ENCODE results near the gene TACC2. TPM values are rescaled to one million over a fixed set of nuclear protein-coding genes. Genes with fewer than 3 reads are reported as not detected.

TACC2 gene
- polyA plus RNA-seq, 1 donor from 2014 or later: not detected

DNA sequence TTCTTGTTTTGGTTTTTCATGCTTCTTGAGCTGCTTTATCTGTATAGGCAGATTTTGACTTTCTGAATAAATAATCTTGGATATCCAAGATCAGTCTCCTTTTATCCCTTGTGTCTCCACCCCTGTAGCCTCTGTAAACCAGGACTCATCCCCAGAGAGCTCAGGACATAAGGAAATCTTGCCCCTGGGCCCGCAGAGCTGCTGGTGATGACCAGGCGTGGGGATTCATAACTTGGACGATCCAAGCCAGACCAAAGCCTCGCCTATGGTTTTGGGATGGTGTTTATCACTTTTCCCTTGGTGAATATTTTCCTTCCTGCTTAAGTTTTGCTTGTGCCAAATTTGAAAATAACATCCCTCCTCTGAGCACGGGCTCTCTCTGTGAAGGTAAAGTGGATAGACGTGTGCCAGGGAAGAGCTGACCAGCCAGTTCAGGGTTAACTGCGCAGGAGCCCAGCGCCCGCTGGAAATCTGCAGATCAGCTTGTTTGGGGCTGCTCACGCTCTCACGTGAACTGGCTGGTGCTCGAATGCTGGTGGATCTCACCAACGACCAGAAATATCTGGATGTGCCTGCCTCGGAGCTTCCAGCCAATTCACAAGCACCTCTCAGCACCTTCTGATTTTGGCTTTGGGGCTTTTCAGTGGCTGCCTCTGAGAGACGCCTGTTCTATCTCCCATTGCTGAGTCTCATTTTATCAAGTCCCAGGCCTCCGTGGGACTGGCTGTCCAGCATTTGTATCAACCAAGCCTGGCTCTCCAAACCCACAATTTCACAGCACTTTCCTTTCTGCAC is 150.1 kb downstream of the TACC2 start:
- H3K4me1 Mint-ChIP-seq: peaks cover 0 to 2% (median 0%) of the 10 kb centered on the region in 3 donors
- H3K4me3 Mint-ChIP-seq: no peak overlapping the region

DNA sequence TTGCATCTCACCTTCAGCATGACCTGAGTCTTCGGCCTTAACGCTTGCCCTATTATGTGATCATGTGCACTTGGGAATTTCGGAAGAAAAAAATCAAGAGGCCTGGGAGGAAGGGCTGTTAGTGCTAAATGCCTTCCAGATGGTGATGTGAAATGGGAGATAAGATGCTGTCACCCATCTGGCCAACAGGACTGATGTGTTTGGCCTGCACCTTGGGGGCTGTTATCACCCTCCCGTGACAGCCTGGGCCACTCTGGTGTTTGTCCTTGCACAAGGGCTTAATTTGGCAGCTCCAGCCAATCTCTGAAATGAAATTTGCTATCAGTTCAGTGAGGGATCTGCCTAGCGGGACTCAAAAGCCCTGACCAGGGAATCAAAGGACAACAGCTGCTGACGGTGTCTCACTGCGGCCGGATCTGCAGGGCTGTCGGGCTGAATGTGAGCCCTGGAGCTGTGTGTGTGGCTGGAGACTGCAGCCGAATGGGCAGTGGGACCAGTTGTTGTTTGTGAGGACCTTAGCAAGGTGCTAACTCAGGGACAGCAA is 150.7 kb downstream of the TACC2 start:
- Mint-ChIP-seq H3K4me3 (no peak overlapping the region), H3K4me1 (peaks cover 0 to 2% (median 0%) of the 10 kb centered on the region in 3 donors), H3K27me3 (peaks cover 7% of the 10 kb centered on the region), H3K9me3 (no peaks in the 10 kb centered on the region), H3K36me3 (no peaks in the 10 kb centered on the region), H3K27ac (no peak overlapping the region)

More for the DNA sequence above, 150.1 kb downstream of the TACC2 start:
- no peak overlapping the region for H3K27ac Mint-ChIP-seq
- no peaks in the 10 kb centered on the region for H3K36me3 Mint-ChIP-seq
- H3K9me3 Mint-ChIP-seq: no peaks in the 10 kb centered on the region
- peaks cover 7% of the 10 kb centered on the region for H3K27me3 Mint-ChIP-seq

DNA sequence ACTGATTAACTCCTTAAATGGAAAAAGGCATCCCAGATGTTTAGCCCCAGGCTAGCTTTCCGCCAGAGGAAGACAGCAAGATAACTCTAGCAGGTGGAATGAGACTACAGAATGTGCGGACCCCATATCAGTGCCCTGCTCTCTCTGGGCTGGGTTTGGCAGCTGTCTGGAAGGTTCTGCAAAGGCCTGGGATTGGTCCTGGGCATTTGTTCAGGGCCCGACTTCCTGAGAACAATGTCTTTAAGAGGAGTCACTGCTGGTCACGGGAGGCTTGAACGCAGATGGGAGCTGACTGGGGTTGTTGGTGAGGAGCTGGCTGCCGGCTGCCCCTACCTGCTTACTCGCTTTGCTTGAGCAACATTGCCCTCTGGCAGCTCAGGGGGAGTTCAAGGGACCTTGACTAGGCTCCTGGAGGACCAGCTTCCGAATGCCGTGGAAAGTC is 151.5 kb downstream of the TACC2 start:
- Mint-ChIP-seq H3K36me3 (no peaks in the 10 kb centered on the region), H3K4me1 (peaks cover 0 to 2% (median 0%) of the 10 kb centered on the region in 3 donors), H3K9me3 (peaks cover 0 to 6% (median 0%) of the 10 kb centered on the region in 3 donors)

DNA sequence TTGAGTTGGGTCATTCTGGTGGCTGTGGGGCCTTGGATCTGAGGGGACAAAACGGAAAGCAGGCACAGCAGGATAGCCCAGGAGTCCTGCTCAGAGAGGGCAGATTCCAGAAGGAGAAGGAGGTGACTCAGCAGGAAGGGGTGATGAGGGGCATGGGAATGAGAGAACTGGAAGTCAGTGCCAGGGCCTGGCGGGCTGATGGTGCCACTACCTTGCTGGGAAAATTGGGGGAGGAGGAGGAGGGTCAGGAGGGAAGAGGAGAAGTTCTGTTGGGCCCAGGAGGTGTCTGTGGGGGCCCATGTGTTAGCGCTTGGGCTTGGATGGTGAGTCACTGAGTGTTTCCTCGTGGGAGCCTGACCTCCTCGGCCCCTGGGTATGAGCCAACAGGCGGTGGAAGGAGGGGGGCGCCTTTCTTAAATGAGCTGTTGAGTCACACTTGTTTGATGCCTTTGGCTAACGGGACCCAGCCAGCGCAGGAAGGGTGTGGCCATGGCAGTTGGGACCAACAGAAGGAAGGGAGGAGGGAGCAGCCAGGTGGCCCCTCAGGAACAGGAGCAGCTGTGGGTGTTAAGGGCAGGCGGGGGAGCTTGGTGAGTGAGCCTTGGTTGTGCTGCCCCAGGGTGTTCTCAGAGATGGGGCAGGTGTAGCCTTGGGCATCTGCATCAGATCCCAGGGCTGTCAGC is 152.1 kb downstream of the TACC2 start:
- Mint-ChIP-seq H3K4me1 (peaks cover 0 to 2% (median 0%) of the 10 kb centered on the region in 3 donors), H3K27ac (no peak overlapping the region), H3K9me3 (peaks cover 0 to 6% (median 5%) of the 10 kb centered on the region in 3 donors), H3K36me3 (no peaks in the 10 kb centered on the region), H3K4me3 (no peak overlapping the region), H3K27me3 (peaks cover 7% of the 10 kb centered on the region)

More for the DNA sequence above, 151.5 kb downstream of the TACC2 start:
- Mint-ChIP-seq H3K4me3 (no peak overlapping the region), H3K27me3 (peaks cover 7% of the 10 kb centered on the region), H3K27ac (no peak overlapping the region)

DNA sequence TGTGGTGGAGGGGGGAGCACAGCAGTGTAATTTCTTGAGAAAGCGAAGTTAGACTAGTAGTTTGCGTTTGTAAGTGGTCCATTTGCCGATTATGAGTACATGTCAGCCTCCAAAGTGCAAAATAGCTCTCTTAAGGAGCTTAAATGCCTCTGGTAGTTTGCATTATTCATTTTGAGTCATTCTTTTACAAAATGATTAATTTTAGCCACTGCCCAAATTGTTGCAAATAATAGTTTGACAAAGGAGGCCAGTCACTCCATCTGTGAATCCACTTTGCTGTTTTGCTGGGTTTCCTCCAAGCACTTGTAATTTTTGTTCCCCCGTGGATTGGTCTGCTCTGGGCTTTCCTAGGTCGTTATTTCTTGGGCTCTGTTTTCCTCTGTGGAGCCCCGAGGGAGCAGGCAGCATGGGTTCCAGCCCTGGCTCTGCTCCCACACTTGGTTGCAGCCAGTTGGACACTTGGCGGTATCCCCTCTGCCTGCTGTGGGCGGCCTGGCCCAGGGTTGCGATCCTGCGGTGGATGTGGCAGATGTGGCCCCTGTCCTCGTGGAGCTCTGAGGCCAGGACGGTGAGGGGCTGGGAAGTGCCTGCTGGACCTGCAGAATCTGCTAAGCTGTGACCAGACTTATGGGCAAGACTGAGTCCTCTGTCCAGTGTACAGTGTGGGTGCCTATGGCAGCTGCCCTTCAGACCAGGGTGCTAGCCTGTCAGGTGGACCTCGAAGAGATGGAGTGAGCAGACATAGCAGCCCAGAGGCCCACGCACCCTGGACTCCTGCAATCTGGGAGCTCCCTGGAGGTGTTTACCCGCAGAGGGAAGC is 153.1 kb downstream of the TACC2 start:
- H3K27ac Mint-ChIP-seq: peak overlapping the region in 1 of 3 donors; percentile 35

DNA sequence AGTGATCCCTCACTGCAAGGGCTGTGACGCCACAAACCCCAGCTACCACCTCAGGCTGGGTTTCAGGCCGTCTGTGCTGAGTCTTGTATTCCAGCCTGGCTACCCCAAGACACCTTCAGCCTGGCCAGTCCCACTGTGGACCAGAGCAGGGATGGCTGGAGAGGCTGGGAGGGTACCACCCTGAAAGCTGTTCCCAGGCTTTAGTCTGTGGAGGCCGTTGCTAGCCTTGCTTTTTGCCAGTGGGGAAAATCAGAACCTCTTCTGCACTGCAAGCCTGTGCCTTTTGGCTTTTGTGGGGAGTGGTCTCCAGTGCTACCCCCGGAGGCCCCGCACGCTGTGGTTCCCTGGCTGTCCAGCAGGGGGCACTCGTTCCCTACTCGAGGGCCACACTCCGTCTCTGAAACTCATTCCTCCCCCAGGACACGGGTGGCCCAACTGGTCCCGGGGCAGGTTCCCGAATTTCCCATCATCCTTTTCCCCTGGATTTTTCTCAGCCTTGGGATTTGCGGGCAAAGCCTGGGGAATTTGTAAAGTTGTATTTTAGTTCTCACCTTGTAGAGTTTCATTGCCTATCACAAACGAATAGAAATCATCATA is 153.8 kb downstream of the TACC2 start:
- H3K36me3 Mint-ChIP-seq: no peaks in the 10 kb centered on the region
- peaks cover 0 to 6% (median 5%) of the 10 kb centered on the region in 3 donors for H3K9me3 Mint-ChIP-seq
- H3K4me1 Mint-ChIP-seq: peaks cover 0 to 2% (median 0%) of the 10 kb centered on the region in 3 donors
- peak overlapping the region in 1 of 3 donors; percentile 35 for H3K27ac Mint-ChIP-seq
- peaks cover 7% of the 10 kb centered on the region for H3K27me3 Mint-ChIP-seq
- peak overlapping the region in 1 of 4 donors; percentile 33 for H3K4me3 Mint-ChIP-seq

More for the DNA sequence above, 153.1 kb downstream of the TACC2 start:
- peaks cover 7% of the 10 kb centered on the region for H3K27me3 Mint-ChIP-seq
- H3K4me3 Mint-ChIP-seq: no peak overlapping the region
- H3K9me3 Mint-ChIP-seq: peaks cover 0 to 6% (median 5%) of the 10 kb centered on the region in 3 donors
- no peaks in the 10 kb centered on the region for H3K36me3 Mint-ChIP-seq
- peaks cover 0 to 2% (median 0%) of the 10 kb centered on the region in 3 donors for H3K4me1 Mint-ChIP-seq

DNA sequence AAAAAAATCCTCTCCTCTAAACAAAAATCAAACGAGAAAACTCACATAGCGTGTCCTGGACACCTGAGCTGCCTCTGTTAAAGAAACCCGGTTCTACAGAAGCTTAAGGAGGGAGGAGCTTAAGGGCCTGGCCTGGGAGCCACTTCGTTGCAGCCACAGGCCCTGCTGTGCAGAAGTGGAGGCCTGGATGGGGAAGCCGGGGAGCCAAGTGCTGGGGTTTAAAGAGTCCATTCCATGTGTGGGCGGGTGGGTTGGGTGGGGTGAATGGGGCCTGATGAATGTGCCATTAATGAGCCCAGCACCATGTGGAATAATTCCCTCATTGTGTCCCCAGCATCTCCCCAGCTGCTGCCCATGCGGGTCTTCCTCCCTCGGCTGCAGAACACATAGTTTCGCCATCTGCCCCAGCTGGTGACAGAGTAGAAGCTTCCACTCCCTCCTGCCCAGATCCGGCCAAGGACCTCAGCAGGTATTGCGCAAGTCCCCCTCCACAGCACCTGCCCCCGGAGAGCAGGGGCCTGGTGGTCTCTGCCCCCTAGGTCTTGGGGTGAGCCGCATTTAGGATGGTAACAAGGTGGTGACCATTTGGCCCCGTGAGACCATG is 154.4 kb downstream of the TACC2 start:
- Mint-ChIP-seq H3K4me1 (peaks cover 0 to 2% (median 0%) of the 10 kb centered on the region in 3 donors), H3K9me3 (peaks cover 0 to 6% (median 5%) of the 10 kb centered on the region in 3 donors), H3K36me3 (no peaks in the 10 kb centered on the region), H3K27me3 (peaks cover 5% of the 10 kb centered on the region), H3K27ac (no peak overlapping the region), H3K4me3 (no peak overlapping the region)

DNA sequence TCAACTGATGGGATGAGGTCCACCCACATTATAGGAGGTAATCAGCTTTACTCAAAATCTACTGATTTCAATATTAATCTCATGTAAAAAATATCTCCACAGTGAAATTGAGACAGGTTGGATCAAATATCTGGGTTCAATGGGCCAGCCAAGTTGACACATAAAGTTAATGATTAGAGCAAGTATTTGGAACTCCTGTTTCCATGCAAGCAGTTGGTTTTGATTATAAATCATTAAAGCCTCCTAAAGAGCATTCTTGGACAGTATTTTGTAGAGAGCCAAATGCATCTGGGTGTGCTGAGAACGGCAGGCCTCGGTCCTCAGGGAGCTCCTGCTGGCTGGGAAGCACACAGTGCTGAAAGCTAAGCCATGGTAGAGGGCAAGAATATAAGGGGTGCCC is 155.2 kb downstream of the TACC2 start:
- Mint-ChIP-seq H3K9me3 (peaks cover 0 to 6% (median 5%) of the 10 kb centered on the region in 3 donors), H3K4me3 (no peak overlapping the region), H3K27me3 (peaks cover 5% of the 10 kb centered on the region)

DNA sequence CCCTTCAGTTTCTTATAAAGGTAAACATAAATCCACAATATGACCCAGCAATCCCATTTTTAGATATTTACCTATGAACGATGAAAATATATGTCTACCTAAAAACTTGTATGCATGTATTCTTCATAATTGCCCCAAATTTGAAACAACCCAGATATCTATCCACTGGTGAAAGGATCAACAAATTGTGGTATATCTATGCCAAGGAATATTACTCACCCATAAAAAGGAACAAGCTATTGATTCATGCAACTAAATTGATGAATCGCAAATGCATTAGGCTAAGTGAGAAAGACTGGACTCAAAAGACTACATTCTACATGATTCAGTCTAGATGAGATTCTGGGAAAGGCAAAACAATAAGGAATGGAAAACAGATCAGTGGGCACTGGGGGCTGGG is 156.2 kb downstream of the TACC2 start:
- Mint-ChIP-seq H3K36me3 (no peaks in the 10 kb centered on the region), H3K27me3 (peaks cover 5% of the 10 kb centered on the region), H3K9me3 (peaks cover 0 to 6% (median 5%) of the 10 kb centered on the region in 3 donors), H3K27ac (peak overlapping the region in 1 of 3 donors; percentile 4), H3K4me1 (peaks cover 0 to 2% (median 0%) of the 10 kb centered on the region in 3 donors), H3K4me3 (no peak overlapping the region)

More for the DNA sequence above, 155.2 kb downstream of the TACC2 start:
- Mint-ChIP-seq H3K4me1 (peaks cover 0 to 2% (median 0%) of the 10 kb centered on the region in 3 donors), H3K27ac (no peak overlapping the region), H3K36me3 (no peaks in the 10 kb centered on the region)

DNA sequence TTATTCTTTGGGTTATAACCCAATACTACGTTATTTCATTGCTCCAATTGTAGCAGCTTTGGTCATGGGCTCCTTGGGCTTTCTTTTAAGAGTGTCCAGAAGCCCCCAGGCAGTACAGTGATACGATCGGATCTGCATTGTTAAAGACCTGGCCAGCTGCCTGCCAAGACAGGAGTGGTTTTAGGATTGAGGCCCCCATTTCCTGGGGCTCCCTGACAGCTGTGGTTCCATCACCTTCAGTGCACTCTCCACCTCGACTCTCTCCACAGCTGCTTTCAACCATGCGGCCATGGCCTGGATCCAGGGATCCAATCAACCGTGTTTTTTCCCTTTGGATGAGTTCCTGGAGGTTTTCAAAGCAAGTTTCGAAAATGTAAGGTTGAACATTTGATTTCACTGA is 158.7 kb downstream of the TACC2 start:
- Mint-ChIP-seq H3K27me3 (peaks cover 7% of the 10 kb centered on the region), H3K9me3 (peaks cover 0 to 6% (median 5%) of the 10 kb centered on the region in 3 donors), H3K4me1 (no peaks in the 10 kb centered on the region), H3K4me3 (no peak overlapping the region), H3K36me3 (no peaks in the 10 kb centered on the region), H3K27ac (no peak overlapping the region)

DNA sequence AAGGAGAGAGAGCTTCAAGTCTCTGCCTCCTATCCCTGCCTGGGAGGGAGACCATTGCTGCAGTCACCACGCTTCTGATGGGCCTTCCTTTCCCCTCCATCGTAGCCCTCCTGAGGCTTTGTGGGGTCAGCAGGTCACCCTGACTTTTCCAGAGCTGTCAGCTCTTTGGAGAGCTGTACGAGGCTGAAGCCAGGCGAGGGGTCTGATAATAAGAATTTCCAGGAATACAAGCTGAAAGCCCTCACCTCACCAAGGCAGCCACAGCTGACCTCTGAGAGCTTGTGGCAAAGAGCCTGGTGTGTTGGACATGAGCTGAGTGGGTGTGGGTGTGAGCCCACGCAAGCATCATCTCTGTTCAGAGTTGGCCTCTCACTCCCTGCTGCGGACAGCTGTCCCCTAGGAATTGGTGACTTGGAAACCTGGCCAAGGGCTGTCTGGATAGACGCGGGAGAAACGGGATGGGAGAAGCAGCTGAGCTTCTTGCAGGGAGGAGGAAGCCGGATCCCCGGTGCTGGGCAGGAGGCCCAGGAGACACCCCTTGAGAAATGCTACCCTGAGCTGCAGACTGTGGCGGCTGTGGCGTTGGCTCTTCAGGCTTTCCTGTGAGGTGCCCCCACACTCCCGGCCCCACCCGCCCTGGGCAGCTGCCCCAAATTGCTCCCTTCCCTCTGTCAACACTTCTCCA is 160.1 kb downstream of the TACC2 start:
- no peak overlapping the region for H3K4me3 Mint-ChIP-seq
- H3K36me3 Mint-ChIP-seq: no peaks in the 10 kb centered on the region
- no peaks in the 10 kb centered on the region for H3K4me1 Mint-ChIP-seq
- peaks cover 0 to 7% (median 6%) of the 10 kb centered on the region in 3 donors for H3K9me3 Mint-ChIP-seq
- peaks cover 5% of the 10 kb centered on the region for H3K27me3 Mint-ChIP-seq
- H3K27ac Mint-ChIP-seq: no peak overlapping the region

DNA sequence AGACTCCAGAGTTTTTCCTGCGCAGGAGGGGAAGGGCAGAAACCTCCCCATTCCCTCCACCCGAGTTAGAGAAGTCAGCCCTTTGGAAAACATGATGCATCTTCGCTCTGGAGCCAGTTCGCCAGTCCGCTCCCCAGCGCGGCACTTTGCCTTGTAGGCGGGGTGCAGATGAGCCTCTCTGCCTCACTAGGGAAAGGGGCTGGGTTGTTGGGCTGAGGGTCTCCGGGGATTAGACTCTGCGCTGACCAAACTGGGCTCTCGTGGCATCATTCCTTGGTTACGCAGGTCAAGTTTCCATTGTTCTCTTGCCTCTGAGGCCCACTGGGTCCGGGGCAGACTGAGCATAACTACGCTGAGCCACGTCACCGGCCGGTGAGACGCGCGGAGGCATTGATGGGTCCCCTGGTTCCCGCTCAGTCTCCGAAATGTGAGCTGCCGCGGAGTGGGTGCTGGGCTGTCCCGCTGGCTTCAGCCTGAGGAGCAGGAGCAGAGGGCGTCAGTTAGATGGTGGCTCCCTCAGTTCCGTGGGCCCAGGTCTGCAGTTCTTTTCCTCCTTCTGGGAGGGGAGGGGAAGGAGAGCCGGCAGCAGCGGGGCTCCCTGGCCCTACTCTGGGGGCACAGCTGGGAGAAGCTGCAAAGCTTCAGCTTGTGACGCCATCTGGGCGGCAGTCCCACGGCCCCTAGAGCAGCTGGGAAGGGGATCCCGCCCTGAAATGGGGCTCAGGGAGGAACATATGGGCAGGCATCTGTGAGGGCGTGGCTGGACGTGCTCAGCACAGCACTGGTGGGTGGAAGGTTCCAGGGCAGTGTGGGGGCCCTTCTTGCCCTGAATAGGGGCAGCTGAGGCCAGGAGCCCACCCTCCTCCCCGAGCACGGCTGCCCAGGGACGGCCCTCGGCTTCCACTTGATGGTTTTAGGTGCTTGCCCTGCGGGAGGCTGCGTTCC is 160.9 kb downstream of the TACC2 start:
- H3K4me3 Mint-ChIP-seq: no peak overlapping the region

More for the DNA sequence above, 160.9 kb downstream of the TACC2 start:
- H3K27me3 Mint-ChIP-seq: peaks cover 5% of the 10 kb centered on the region
- H3K27ac Mint-ChIP-seq: no peak overlapping the region
- no peaks in the 10 kb centered on the region for H3K4me1 Mint-ChIP-seq
- H3K36me3 Mint-ChIP-seq: no peaks in the 10 kb centered on the region
- H3K9me3 Mint-ChIP-seq: peaks cover 0 to 7% (median 6%) of the 10 kb centered on the region in 3 donors

All from IgD-negative memory B cell (primary cell).